PC-9 (cell line): ENCODE results near the gene NYAP1. TPM values are rescaled to one million over a fixed set of nuclear protein-coding genes. Genes with fewer than 3 reads are reported as not detected.

Source experiments
- BruUV-seq: library from RNA; stranded (reverse); fragments of 400-500 nt; replicated peaks from 2 replicates; lab custom pipeline; 2021; lab: Mats Ljungman, UMichigan
- CTCF ChIA-PET: fragments of 300-600 bp; sonication (Branson Sonifier 250); formaldehyde crosslinking; loops from one replicate; lab custom pipeline; 2022; ENCODE audit warnings: antibody characterized with exemption; lab: Charles Lee
- POLR2A ChIA-PET: fragments of 300-600 bp; sonication (Branson Sonifier 250); formaldehyde crosslinking; loops from one replicate; lab custom pipeline; 2022; ENCODE audit warnings: antibody characterized with exemption; ENCODE audit not compliant: unreplicated experiment; lab: Charles Lee
- DNase-seq, 2 experiments: peaks; one replicate each; pipeline versions ENCODE4 v3.0.0 to v3.0.0-alpha.2; 2015 to 2022; ENCODE audit warnings: mixed read lengths in 1 of 2
- H2AFZ ChIP-seq: fragments of 200-600 bp; sonication (generic); 2 replicates; pipeline ENCODE4 v1.8.1; 2017; ENCODE audit warnings: antibody characterized with exemption
- H3F3A ChIP-seq: fragments of 200-600 bp; sonication (generic); 2 replicates; pipeline ENCODE4 v1.8.1; 2017; ENCODE audit warnings: antibody characterized with exemption, mild to moderate bottlenecking, low read depth; ENCODE audit not compliant: insufficient read depth
- H3K27ac ChIP-seq: fragments of 200-600 bp; sonication (generic); 2 replicates; pipeline ENCODE4 v1.6.1; 2016; ENCODE audit warnings: mixed run types
- H3K27me3 ChIP-seq: fragments of 200-600 bp; sonication (generic); 2 replicates; pipeline ENCODE4 v1.6.1; 2016; ENCODE audit warnings: low read depth, mixed run types; ENCODE audit not compliant: insufficient read depth
- H3K36me3 ChIP-seq: fragments of 200-600 bp; sonication (generic); 2 replicates; pipeline ENCODE4 v1.6.1; 2016; ENCODE audit warnings: low read depth, mixed run types
- H3K4me1 ChIP-seq: fragments of 200-600 bp; sonication (generic); replicated peaks from 2 replicates; pipeline ENCODE4 v1.6.1; 2016; ENCODE audit warnings: mixed run types; ENCODE audit not compliant: insufficient read depth
- H3K4me2 ChIP-seq: fragments of 200-600 bp; sonication (generic); 2 replicates; pipeline ENCODE4 v1.6.1; 2017; ENCODE audit warnings: mixed run types
- H3K4me3 ChIP-seq: fragments of 200-600 bp; sonication (generic); 2 replicates; pipeline ENCODE4 v1.6.1; 2016; ENCODE audit warnings: mixed run types
- H3K79me2 ChIP-seq: fragments of 200-600 bp; sonication (generic); 2 replicates; pipeline ENCODE4 v1.6.1; 2017; ENCODE audit warnings: low read depth, mixed run types
- H3K9me2 ChIP-seq: fragments of 200-600 bp; sonication (generic); 2 replicates; pipeline ENCODE4 v1.8.1; 2017; ENCODE audit warnings: mild to moderate bottlenecking; ENCODE audit not compliant: insufficient read depth
- H3K9me3 ChIP-seq: fragments of 200-600 bp; sonication (generic); 2 replicates; pipeline ENCODE4 v1.8.1; 2016; ENCODE audit warnings: low read depth; ENCODE audit not compliant: insufficient read depth
- H4K20me1 ChIP-seq: fragments of 200-600 bp; sonication (generic); 2 replicates; pipeline ENCODE4 v1.8.1; 2017; ENCODE audit not compliant: insufficient read depth
- EZH2 ChIP-seq: fragments of 200-600 bp; sonication (generic); IDR thresholded peaks from 2 replicates; pipeline ENCODE4 v1.8.0; 2017; ENCODE audit warnings: antibody characterized with exemption, low read depth
- intact Hi-C: fragments of 100-400 bp; cut with micrococcal nuclease; formaldehyde crosslinking; loops from one replicate; pipeline ENCODE4 v1.10.0; 2022; ENCODE audit not compliant: unreplicated experiment
- total RNA-seq: library from RNA; stranded (reverse); gene quantifications from 2 replicates; pipeline ENCODE4 v1.2.3, GENCODE V29; 2021
- TF ChIP-seq, protein P1 (sequence below): fragments of 200-600 bp; sonication (generic); conservative IDR thresholded peaks from 2 replicates; pipeline ENCODE4 v1.6.1; 2017; ENCODE audit warnings: mixed run types, antibody characterized with exemption, mild to moderate bottlenecking, moderate library complexity

The NYAP1 gene
- total RNA-seq, 1 experiment from 2014 or later, result 1.3 TPM

DNA sequence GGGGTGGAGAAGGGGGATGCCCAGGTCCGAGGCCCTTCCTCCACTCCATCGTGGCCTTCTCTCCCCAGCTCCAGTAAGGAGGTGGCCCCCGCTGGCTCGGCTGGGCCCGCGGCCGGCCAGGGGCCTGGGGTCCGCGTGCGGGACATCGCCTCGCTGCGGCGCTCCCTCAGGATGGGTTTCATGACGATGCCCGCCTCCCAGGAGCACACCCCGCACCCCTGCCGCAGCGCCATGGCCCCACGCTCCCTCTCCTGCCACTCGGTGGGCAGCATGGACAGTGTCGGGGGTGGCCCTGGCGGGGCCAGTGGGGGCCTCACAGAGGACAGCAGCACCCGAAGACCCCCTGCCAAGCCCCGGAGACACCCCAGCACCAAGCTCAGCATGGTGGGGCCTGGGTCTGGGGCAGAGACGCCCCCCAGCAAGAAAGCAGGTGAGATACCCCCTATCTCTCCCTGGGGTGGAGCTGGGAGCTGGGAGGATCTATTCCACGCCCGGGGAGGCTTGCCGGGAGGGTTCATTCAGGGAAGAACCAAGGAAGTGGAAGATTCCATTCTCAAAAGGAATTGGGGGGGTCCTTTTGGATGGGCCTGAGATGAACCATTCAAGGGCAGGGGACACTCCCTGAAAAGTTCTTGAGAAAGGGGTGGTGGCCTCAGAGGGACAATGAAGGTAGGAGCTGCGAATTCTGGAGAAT, 3.2 kb downstream of the NYAP1 start:
- H2AFZ ChIP-seq, result no peak overlapping the region
- ChIA-PET POLR2A (interaction anchor here (0.5 to 0.6 kb wide), 2 partner anchors 58 to 126 kb away, joined by 4 to 6 read pairs; partner anchors contain the start of gene MOSPD3), CTCF (interaction anchor here (0.5 kb wide), 1 partner anchor 88 kb away, joined by 3 read pairs; no protein-coding TSS in a partner anchor)
- TF ChIP-seq, protein P1, sequence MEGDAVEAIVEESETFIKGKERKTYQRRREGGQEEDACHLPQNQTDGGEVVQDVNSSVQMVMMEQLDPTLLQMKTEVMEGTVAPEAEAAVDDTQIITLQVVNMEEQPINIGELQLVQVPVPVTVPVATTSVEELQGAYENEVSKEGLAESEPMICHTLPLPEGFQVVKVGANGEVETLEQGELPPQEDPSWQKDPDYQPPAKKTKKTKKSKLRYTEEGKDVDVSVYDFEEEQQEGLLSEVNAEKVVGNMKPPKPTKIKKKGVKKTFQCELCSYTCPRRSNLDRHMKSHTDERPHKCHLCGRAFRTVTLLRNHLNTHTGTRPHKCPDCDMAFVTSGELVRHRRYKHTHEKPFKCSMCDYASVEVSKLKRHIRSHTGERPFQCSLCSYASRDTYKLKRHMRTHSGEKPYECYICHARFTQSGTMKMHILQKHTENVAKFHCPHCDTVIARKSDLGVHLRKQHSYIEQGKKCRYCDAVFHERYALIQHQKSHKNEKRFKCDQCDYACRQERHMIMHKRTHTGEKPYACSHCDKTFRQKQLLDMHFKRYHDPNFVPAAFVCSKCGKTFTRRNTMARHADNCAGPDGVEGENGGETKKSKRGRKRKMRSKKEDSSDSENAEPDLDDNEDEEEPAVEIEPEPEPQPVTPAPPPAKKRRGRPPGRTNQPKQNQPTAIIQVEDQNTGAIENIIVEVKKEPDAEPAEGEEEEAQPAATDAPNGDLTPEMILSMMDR, result no peak
- TF ChIP-seq EZH2, result no peak
- H3K4me1 ChIP-seq, result peaks cover 20% of the 10 kb centered on the region
- peaks cover 23% of the 10 kb centered on the region; the same call in 1 of the 2 replicates for H3F3A ChIP-seq
- H3K4me2 ChIP-seq, result no peak overlapping the region
- H3K27ac ChIP-seq, result no peak overlapping the region
- no peaks in the 10 kb centered on the region for H3K9me2 ChIP-seq
- intact Hi-C loops, result no loop called here
- H3K79me2 ChIP-seq, result no peaks in the 10 kb centered on the region
- H4K20me1 ChIP-seq, result no peaks in the 10 kb centered on the region
- no peaks in the 10 kb centered on the region for H3K27me3 ChIP-seq
- no TSS peak for BruUV-seq
- no peak for DNase-seq
- no peaks in the 10 kb centered on the region for H3K36me3 ChIP-seq
- H3K4me3 ChIP-seq, result no peak overlapping the region
- no peaks in the 10 kb centered on the region for H3K9me3 ChIP-seq

DNA sequence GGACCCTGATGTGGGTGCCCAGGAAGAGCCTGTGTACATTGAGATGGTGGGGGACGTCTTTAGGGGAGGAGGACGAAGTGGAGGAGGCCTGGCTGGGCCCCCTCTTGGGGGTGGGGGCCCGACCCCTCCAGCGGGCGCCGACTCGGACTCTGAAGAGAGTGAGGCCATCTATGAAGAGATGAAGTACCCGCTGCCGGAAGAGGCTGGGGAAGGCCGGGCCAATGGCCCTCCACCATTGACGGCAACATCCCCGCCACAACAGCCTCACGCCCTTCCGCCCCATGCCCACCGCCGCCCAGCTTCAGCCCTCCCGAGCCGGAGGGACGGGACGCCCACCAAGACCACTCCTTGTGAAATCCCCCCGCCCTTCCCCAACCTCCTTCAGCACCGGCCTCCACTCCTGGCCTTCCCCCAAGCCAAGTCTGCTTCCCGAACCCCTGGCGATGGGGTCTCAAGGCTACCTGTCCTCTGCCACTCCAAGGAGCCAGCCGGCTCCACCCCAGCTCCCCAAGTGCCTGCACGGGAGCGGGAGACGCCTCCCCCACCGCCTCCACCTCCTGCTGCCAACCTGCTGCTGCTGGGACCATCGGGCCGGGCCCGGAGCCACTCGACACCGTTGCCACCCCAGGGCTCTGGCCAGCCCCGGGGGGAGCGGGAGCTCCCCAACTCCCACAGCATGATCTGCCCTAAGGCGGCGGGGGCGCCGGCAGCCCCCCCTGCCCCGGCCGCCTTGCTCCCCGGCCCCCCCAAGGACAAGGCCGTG, 4.8 kb downstream of the NYAP1 start:
- POLR2A ChIA-PET, result no interaction called here
- Histone ChIP-seq H2AFZ (no peak overlapping the region), H3K9me3 (no peaks in the 10 kb centered on the region), H3K9me2 (no peaks in the 10 kb centered on the region), H3K36me3 (no peaks in the 10 kb centered on the region), H3F3A (peaks cover 22% of the 10 kb centered on the region; the same call in 1 of the 2 replicates), H4K20me1 (no peaks in the 10 kb centered on the region), H3K27ac (no peak overlapping the region), H3K4me2 (no peak overlapping the region), H3K27me3 (no peaks in the 10 kb centered on the region), H3K79me2 (no peaks in the 10 kb centered on the region), H3K4me3 (no peak overlapping the region), H3K4me1 (peaks cover 10% of the 10 kb centered on the region; the same call in 1 of the 2 replicates)
- CTCF ChIA-PET, result interaction anchor here (0.6 kb wide), 1 partner anchor 131 kb away, joined by 10 read pairs; no protein-coding TSS in a partner anchor
- DNase-seq, result no peak
- intact Hi-C loops, result no loop called here
- TF ChIP-seq, protein P1, result no peak
- TF ChIP-seq EZH2, result no peak
- BruUV-seq, result no TSS peak

DNA sequence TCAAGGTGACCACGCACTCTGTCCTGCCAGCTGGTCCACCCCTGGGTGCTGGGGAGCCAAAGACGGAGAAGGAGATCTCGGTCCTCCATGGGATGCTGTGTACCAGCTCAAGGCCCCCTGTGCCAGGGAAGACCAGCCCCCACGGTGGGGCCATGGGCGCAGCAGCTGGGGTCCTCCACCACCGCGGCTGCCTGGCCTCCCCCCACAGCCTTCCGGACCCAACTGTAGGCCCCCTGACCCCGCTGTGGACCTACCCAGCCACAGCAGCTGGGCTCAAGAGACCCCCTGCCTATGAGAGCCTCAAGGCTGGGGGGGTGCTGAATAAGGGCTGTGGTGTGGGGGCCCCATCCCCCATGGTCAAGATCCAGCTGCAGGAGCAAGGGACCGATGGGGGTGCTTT, 5.4 kb downstream of the NYAP1 start:
- Histone ChIP-seq H3K4me3 (no peak overlapping the region), H3K36me3 (no peaks in the 10 kb centered on the region), H4K20me1 (no peaks in the 10 kb centered on the region), H3K27me3 (no peaks in the 10 kb centered on the region), H3K9me2 (no peaks in the 10 kb centered on the region), H3K79me2 (no peaks in the 10 kb centered on the region), H3K4me2 (no peak overlapping the region), H3F3A (peaks cover 18% of the 10 kb centered on the region; the same call in 1 of the 2 replicates), H3K9me3 (no peaks in the 10 kb centered on the region), H3K27ac (no peak overlapping the region), H2AFZ (no peak overlapping the region), H3K4me1 (peaks cover 7% of the 10 kb centered on the region; the same call in 1 of the 2 replicates)
- TF ChIP-seq, protein P1, result no peak
- TF ChIP-seq EZH2, result no peak
- BruUV-seq, result no TSS peak
- CTCF ChIA-PET, result no interaction called here
- intact Hi-C loops, result no loop called here
- POLR2A ChIA-PET, result no interaction called here
- no peak for DNase-seq
